Measurements from ENCODE around the gene GPS2. TPM values are rescaled to one million over a fixed set of nuclear protein-coding genes. Genes with fewer than 3 reads are reported as not detected.

The GPS2 gene
- total and polyA plus RNA-seq, 2 experiments from 2014 or later: 83.4 to 122 TPM

DNA sequence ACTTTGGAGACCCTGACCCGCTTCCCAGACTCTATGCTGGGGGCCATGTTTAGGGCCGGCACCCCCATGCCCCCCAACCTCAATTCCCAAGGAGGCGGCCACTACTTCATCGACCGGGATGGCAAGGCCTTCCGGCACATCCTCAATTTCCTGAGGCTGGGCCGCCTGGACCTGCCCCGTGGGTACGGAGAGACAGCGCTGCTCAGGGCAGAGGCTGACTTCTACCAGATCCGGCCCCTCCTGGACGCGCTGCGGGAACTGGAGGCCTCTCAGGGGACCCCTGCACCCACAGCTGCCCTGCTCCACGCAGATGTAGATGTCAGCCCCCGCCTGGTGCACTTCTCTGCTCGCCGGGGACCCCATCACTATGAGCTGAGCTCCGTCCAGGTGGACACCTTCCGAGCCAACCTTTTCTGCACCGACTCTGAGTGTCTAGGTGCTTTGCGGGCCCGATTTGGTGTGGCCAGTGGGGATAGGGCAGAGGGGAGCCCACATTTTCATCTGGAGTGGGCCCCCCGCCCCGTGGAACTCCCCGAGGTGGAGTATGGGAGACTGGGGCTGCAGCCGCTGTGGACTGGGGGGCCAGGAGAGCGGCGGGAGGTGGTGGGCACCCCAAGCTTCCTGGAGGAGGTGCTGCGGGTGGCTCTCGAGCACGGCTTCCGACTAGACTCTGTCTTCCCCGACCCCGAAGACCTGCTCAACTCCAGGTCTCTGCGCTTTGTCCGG is 37.9 kb upstream of the GPS2 start:
- Histone ChIP-seq H3K9me2 (ENCODE audit: insufficient read depth) (no peaks in the 10 kb centered on the region), H3K79me2 (replicated peaks; ENCODE audit: insufficient read depth) (no peaks in the 10 kb centered on the region), H3K36me3 (ENCODE audit: insufficient read depth) (no peaks in the 10 kb centered on the region), H3K4me3 (peak overlapping the region; percentile 96), H4K20me1 (replicated peaks; ENCODE audit: insufficient read depth) (no peaks in the 10 kb centered on the region; the same call in 1 of the 2 replicates), H2AFZ (no peak overlapping the region), H3K27me3 (ENCODE audit: insufficient read depth) (no peaks in the 10 kb centered on the region), H3K4me1 (ENCODE audit: insufficient read depth) (peaks cover 24% of the 10 kb centered on the region), H3F3A (replicated peaks; ENCODE audit: low read depth) (peaks cover 18% of the 10 kb centered on the region), H3K4me2 (peak overlapping the region; percentile 99), H3K27ac (ENCODE audit: low read depth) (no peak overlapping the region)
- Mint-ChIP-seq H3K4me1 (peaks cover 34% of the 10 kb centered on the region), H3K27me3 (ENCODE audit: insufficient read depth, low read depth, poor library complexity) (peaks cover 45% of the 10 kb centered on the region), H3K4me3 (peak overlapping the region; percentile 82), H3K27ac (no peak overlapping the region), H3K36me3 (ENCODE audit: low read depth) (peaks cover 4% of the 10 kb centered on the region; the same call in 1 of the 3 replicates), H3K9me3 (no peaks in the 10 kb centered on the region)
- TF ChIP-seq EZH2phosphoT487 (IDR thresholded peaks at IDR 0.05; ENCODE audit: unreplicated experiment) (no peak), POLR2AphosphoS5 (IDR thresholded peaks at IDR 0.05; ENCODE audit: low read depth) (no peak), EZH2 (IDR thresholded peaks at IDR 0.05; ENCODE audit: low read depth, unreplicated experiment) (no peak), JUNB (IDR thresholded peaks at IDR 0.05; ENCODE audit: unreplicated experiment) (no peak)
- TF ChIP-seq, protein P1, sequence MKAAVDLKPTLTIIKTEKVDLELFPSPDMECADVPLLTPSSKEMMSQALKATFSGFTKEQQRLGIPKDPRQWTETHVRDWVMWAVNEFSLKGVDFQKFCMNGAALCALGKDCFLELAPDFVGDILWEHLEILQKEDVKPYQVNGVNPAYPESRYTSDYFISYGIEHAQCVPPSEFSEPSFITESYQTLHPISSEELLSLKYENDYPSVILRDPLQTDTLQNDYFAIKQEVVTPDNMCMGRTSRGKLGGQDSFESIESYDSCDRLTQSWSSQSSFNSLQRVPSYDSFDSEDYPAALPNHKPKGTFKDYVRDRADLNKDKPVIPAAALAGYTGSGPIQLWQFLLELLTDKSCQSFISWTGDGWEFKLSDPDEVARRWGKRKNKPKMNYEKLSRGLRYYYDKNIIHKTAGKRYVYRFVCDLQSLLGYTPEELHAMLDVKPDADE (IDR thresholded peaks at IDR 0.05): no peak
- TF ChIP-seq, protein P2, sequence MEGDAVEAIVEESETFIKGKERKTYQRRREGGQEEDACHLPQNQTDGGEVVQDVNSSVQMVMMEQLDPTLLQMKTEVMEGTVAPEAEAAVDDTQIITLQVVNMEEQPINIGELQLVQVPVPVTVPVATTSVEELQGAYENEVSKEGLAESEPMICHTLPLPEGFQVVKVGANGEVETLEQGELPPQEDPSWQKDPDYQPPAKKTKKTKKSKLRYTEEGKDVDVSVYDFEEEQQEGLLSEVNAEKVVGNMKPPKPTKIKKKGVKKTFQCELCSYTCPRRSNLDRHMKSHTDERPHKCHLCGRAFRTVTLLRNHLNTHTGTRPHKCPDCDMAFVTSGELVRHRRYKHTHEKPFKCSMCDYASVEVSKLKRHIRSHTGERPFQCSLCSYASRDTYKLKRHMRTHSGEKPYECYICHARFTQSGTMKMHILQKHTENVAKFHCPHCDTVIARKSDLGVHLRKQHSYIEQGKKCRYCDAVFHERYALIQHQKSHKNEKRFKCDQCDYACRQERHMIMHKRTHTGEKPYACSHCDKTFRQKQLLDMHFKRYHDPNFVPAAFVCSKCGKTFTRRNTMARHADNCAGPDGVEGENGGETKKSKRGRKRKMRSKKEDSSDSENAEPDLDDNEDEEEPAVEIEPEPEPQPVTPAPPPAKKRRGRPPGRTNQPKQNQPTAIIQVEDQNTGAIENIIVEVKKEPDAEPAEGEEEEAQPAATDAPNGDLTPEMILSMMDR (conservative IDR thresholded peaks at IDR 0.05; ENCODE audit: low read depth in 2 of 2): no peak
- DNase-seq (ENCODE audit: low spot score) (no peak), ATAC-seq (no peak)

DNA sequence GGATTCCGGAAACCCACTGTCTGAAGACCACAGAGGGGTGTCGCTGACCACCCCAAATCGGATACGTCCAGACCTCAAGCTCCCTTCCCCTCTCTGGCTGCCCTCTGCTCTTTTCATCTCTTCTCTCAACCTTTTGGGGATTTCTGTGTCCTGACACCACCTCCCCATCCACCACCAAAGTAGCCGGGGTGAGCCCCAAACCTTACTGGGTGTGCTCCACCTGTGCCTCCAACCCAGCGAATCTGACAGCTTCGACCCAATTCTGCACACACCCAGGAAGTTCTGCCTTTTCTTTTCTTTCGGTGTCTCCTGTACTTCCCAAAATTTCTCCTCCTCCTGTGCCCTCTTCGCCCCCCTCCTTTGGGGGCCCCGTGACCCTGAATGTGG is 37.3 kb upstream of the GPS2 start:
- peaks cover 4% of the 10 kb centered on the region; the same call in 1 of the 3 replicates for H3K36me3 Mint-ChIP-seq (ENCODE audit: low read depth)
- TF ChIP-seq, protein P2 (conservative IDR thresholded peaks at IDR 0.05; ENCODE audit: low read depth in 2 of 2): peak in 1 of 2 experiments; percentile 59; a peak in 1 of 4 replicates
- no peak for TF ChIP-seq JUNB (IDR thresholded peaks at IDR 0.05; ENCODE audit: unreplicated experiment)
- H3K4me1 ChIP-seq (ENCODE audit: insufficient read depth): peaks cover 24% of the 10 kb centered on the region
- peaks cover 47% of the 10 kb centered on the region for H3K27me3 Mint-ChIP-seq (ENCODE audit: insufficient read depth, low read depth, poor library complexity)
- H3K9me2 ChIP-seq (ENCODE audit: insufficient read depth): no peaks in the 10 kb centered on the region
- H3K4me2 ChIP-seq: peak overlapping the region; percentile 99
- H4K20me1 ChIP-seq (replicated peaks; ENCODE audit: insufficient read depth): no peaks in the 10 kb centered on the region; the same call in 1 of the 2 replicates
- no peaks in the 10 kb centered on the region for H3K36me3 ChIP-seq (ENCODE audit: insufficient read depth)
- peaks cover 34% of the 10 kb centered on the region for H3K4me1 Mint-ChIP-seq
- no peak for DNase-seq (ENCODE audit: low spot score)
- H3K79me2 ChIP-seq (replicated peaks; ENCODE audit: insufficient read depth): no peaks in the 10 kb centered on the region
- H3K27ac ChIP-seq (ENCODE audit: low read depth): no peak overlapping the region
- H3F3A ChIP-seq (replicated peaks; ENCODE audit: low read depth): peaks cover 18% of the 10 kb centered on the region
- H3K9me3 Mint-ChIP-seq: no peaks in the 10 kb centered on the region
- H2AFZ ChIP-seq: peak overlapping the region; percentile 69; the same call in 1 of the 2 replicates
- ATAC-seq: no peak
- no peaks in the 10 kb centered on the region for H3K27me3 ChIP-seq (ENCODE audit: insufficient read depth)
- H3K4me3 Mint-ChIP-seq: peak overlapping the region; percentile 82
- peak overlapping the region; percentile 42; the same call in 1 of the 2 replicates for H3K27ac Mint-ChIP-seq
- H3K4me3 ChIP-seq: peak overlapping the region; percentile 96
